Activated CD4-positive, alpha-beta T cell treated with anti-CD3 and anti-CD28 coated beads, Interleukin-2, amount 10 ng/mL, durations not matched to agents 24 days and 14 days (primary cell): ENCODE data around the gene ADAM20. TPM values are rescaled to one million over a fixed set of nuclear protein-coding genes. Genes with fewer than 3 reads are reported as not detected.
"Not testable (repeated sequence)": the region's sequence is repeated elsewhere in the genome, so short reads cannot be mapped to it uniquely, and the experiment has no call there.

ENCODE experiments used
- DNase-seq: peaks from one replicate; pipeline ENCODE4 v3.0.0; 2022
- H3K27ac Mint-ChIP-seq: one replicate; pipeline ENCODE4 v1.8.0; 2022; ENCODE audit warnings: mild to moderate bottlenecking, mixed read lengths
- H3K27me3 Mint-ChIP-seq: one replicate; pipeline ENCODE4 v1.8.0; 2022; ENCODE audit warnings: mixed read lengths
- H3K36me3 Mint-ChIP-seq: one replicate; pipeline ENCODE4 v1.8.0; 2022; ENCODE audit warnings: low read depth, mild to moderate bottlenecking, mixed read lengths
- H3K4me1 Mint-ChIP-seq: one replicate; pipeline ENCODE4 v1.8.0; 2021; ENCODE audit warnings: mixed read lengths
- H3K4me3 Mint-ChIP-seq: one replicate; pipeline ENCODE4 v1.8.0; 2022; ENCODE audit warnings: mild to moderate bottlenecking, moderate library complexity, mixed read lengths
- H3K9me3 Mint-ChIP-seq: one replicate; pipeline ENCODE4 v1.8.0; 2021; ENCODE audit warnings: mixed read lengths
- intact Hi-C: fragments of 100-400 bp; cut with micrococcal nuclease; formaldehyde crosslinking; loops from one replicate; pipeline ENCODE4 v1.15.1; 2023
- total RNA-seq: library from RNA; stranded (reverse); gene quantifications from 2 replicates; pipeline ENCODE4 v1.2.3, GENCODE V29; 2022

The ADAM20 gene
- total RNA-seq, 1 donor from 2014 or later: 0.44 TPM

DNA sequence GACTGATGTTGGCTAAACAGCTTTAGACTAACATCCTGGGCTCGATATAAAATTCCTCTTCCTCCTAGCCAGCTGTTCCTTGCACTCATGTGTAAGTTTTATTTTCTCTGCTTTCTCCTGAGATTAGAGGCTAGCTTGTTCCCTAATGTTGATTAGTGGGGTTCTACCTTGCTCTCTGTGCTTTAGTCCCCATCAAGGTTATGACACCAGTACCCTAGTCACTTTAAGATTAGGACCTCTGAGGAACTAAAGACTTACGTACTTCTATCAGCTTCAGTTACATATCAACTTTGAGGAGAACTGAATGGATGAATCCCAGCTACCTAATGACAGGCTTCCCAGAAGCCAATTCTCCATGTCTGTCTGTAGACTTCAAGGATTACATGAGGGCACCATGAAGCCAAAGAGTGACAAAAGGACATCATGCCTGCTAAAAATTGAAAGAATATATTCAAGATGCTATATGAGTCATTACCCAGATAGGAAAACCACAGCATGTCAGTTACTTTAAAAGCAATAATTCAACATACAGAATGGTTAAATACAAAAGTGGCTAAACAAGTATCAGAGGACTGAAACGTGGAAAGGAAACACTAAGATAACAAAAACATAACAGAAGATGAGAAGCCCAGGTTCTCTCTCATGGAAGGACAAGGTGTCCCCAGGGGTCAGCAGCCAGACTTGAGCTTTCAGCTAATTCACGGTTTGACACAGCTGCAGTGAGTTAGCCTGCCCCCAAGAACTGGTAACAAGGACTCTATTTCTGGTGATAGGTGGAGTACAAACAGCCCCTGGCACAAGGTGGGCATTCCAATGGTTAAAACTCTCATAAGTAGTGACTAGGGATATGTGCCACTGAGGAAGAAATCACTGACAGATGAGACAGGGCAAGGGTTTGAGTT is 20.4 kb downstream of the ADAM20 start:
- Mint-ChIP-seq H3K27ac (peak overlapping the region; percentile 14), H3K9me3 (peaks cover 7% of the 10 kb centered on the region), H3K36me3 (peaks cover 2% of the 10 kb centered on the region), H3K27me3 (no peaks in the 10 kb centered on the region), H3K4me3 (peak overlapping the region; percentile 39), H3K4me1 (peaks cover 17% of the 10 kb centered on the region)
- intact Hi-C loops: no loop called here
- DNase-seq: peak; percentile 57

DNA sequence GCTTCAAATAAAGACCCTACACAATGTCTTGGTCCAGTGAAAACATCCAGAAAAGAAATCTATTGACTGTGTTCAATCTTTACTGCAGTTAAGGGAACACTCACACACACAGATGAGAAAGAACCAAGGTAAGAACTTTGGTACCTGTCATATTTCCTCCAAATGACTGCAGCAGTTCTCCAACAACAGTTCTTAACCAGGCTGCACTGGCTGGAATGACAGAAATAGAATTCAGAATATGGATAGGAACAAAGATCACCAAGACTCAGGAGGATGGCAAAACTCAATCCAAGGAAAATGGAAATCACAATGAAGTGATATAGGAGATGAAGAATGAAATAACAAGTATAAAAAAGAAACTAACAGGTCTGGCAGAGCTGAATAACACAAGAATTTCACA is 36.6 kb downstream of the ADAM20 start:
- H3K4me3 Mint-ChIP-seq: no peak overlapping the region
- no peaks in the 10 kb centered on the region for H3K36me3 Mint-ChIP-seq
- peaks cover 2% of the 10 kb centered on the region for H3K27me3 Mint-ChIP-seq
- intact Hi-C loops: no loop called here
- DNase-seq: no peak
- no peak overlapping the region for H3K27ac Mint-ChIP-seq
- H3K4me1 Mint-ChIP-seq: no peaks in the 10 kb centered on the region
- H3K9me3 Mint-ChIP-seq: peaks cover 12% of the 10 kb centered on the region

DNA sequence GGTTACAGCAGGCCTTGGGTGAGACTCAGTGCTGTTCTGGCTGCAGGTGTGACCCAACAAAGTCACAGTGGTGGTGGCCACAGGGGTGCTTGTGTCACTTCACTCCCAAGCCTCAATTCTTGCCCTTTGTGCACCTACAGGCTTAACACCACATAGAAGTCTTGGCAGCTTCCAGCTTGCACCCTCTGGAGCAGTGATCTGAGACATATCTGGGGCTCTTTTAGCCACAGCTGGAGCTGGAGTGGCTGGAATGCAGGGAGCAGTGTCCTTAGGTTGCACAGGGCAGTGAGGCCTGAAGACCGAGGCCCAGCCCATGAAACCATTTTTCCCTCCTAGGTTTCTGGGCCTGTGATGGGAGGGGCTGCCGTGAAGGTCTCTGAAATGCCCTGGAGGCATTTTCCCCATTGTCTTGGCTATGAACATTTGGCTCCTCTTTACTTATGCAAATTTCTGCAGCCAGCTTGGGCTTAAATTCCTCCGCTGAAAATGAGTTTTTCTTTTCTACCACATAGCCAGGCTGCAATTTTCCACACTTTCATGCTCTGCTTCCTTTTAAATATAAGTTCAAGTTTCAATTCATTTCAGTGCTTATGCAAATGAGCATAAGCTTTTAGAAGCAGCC is 45.1 kb downstream of the ADAM20 start:
- H3K9me3 Mint-ChIP-seq: peaks cover 21% of the 10 kb centered on the region
- no peaks in the 10 kb centered on the region for H3K27me3 Mint-ChIP-seq
- intact Hi-C loops: no loop called here
- no peaks in the 10 kb centered on the region for H3K36me3 Mint-ChIP-seq
- DNase-seq: no peak
- H3K4me3 Mint-ChIP-seq: no peak overlapping the region
- no peak overlapping the region for H3K27ac Mint-ChIP-seq
- no peaks in the 10 kb centered on the region for H3K4me1 Mint-ChIP-seq

DNA sequence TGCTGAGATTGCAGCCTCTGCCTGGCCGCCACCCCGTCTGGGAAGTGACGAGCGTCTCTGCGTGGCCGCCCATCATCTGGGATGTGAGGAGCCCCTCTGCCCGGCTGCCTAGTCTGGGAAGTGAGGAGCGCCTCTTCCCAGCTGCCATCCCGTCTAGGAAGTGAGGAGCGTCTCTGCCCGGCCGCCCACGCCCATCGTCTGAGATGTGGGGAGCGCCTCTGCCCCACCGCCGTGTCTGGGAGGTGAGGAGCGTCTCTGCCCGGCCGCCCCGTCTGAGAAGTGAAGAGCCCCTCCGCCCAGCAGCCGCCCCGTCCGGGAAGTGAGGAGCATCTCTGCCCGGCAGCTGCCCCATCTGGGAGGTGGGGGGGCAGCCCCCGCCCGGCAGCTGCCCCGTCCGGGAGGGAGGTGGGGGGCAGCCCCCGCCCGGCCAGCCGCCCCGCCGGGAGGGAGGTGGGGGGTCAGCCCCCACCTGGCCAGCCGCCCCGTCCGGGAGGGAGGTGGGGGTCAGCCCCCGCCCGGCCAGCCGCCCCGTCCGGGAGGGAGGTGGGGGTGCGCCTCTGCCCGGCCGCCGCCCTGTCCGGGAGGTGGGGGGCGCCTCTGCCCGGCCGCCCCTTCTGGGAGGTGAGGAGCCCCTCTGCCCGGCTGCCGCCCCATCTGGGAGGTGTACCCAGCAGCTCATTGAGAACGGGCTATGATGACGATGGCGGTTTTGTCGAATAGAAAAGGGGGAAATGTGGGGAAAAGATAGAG is 57.3 kb downstream of the ADAM20 start:
- H3K9me3 Mint-ChIP-seq, H3K27me3 Mint-ChIP-seq, H3K27ac Mint-ChIP-seq, H3K36me3 Mint-ChIP-seq, intact Hi-C loops, H3K4me3 Mint-ChIP-seq, H3K4me1 Mint-ChIP-seq, DNase-seq: not testable (repeated sequence)

DNA sequence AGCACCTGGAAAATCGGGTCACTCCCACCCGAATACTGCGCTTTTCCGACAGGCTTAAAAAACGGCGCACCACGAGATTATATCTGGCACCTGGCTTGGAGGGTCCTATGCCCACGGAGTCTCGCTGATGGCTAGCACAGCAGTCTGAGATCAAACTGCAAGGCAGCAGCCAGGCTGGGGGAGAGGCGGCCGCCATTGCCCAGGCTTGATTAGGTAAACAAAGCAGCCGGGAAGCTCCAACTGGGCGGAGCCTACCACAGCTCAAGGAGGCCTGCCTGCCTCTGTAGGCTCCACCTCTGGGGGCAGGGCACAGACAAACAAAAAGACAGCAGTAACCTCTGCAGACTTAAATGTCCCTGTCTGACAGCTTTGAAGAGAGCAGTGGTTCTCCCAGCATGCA is 59.3 kb downstream of the ADAM20 start:
- H3K9me3 Mint-ChIP-seq, H3K27me3 Mint-ChIP-seq, H3K4me3 Mint-ChIP-seq, H3K36me3 Mint-ChIP-seq, H3K4me1 Mint-ChIP-seq, intact Hi-C loops, H3K27ac Mint-ChIP-seq, DNase-seq: not testable (repeated sequence)

DNA sequence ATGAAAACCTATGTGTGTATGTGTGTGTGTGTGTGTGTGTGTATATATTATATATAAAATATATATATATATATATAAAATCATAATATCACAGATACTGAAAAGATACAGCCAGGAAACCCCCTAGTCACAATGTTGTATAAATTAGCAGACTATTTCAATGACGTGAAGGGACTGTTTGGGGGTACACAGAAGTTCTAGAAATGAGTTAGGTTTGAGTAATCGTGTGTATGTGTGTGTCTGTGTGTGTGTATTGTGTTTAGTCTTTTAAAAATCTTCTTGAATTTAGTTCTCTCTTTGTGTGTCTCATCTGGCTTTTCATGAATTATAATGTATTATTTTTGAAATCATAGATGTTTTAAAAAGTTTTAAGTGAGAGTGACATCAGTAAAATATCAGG is 61.0 kb downstream of the ADAM20 start:
- peaks cover 3% of the 10 kb centered on the region for H3K9me3 Mint-ChIP-seq
- H3K27ac Mint-ChIP-seq: no peak overlapping the region
- H3K4me3 Mint-ChIP-seq: no peak overlapping the region
- H3K36me3 Mint-ChIP-seq: no peaks in the 10 kb centered on the region
- no peaks in the 10 kb centered on the region for H3K4me1 Mint-ChIP-seq
- H3K27me3 Mint-ChIP-seq: no peaks in the 10 kb centered on the region
- intact Hi-C loops: no loop called here
- no peak for DNase-seq

Other genes with a start within 250 kb of the ADAM20 start
- 65.8 and 79.0 TPM in 2 replicates for gene COX16, start 175.3 kb downstream of the ADAM20 start, total RNA-seq
- gene SYNJ2BP, start 117.9 kb downstream of the ADAM20 start, total RNA-seq: 2.2 and 2.5 TPM in 2 replicates
- not detected in 2 replicates for gene ADAM21, start 82.8 kb downstream of the ADAM20 start, total RNA-seq
- gene MED6, start 65.7 kb upstream of the ADAM20 start, total RNA-seq: 57.0 and 59.7 TPM in 2 replicates
- gene TTC9, start 106.9 kb upstream of the ADAM20 start, total RNA-seq: 4.8 and 5.8 TPM in 2 replicates